Measurements from ENCODE around the gene GMDS. TPM values are rescaled to one million over a fixed set of nuclear protein-coding genes. Genes with fewer than 3 reads are reported as not detected.

Gene GMDS
- total and polyA plus RNA-seq, 9 donors, result 6.6 to 20.6 (median 11.0) TPM

GRCh38 chr6:1901556-1901955 lies 343.8 kb downstream of the GMDS start:
- no peak for TF ChIP-seq CTCF (IDR thresholded peaks at IDR 0.05)
- no peak for TF ChIP-seq POLR2A (IDR thresholded peaks at IDR 0.05)
- TF ChIP-seq EP300 (IDR thresholded peaks at IDR 0.05), result no peak
- intact Hi-C loops (cut with DNase I), result loop anchor here in 1 of 4 donors (10.0 kb wide), 1 partner anchor 297 kb away; the partner anchor contains the start of gene FOXC1
- no peak for DNase-seq
- 70 to 83% (median 78%) methylated on average over 1 of the region's 1 CpG for WGBS, 3 donors
- no peak overlapping the region for H3K27ac ChIP-seq
- H3K9me3 ChIP-seq, result no peaks in the 10 kb centered on the region
- H3K36me3 ChIP-seq, result no peaks in the 10 kb centered on the region
- H3K27me3 ChIP-seq, result no peaks in the 10 kb centered on the region
- peaks cover 9% of the 10 kb centered on the region for H3K4me1 ChIP-seq (ENCODE audit: insufficient read depth)
- no peak overlapping the region for H3K4me3 ChIP-seq

GRCh38 chr6:1896897-1897296 lies 348.5 kb downstream of the GMDS start:
- intact Hi-C loops (cut with DNase I), result no loop called here
- H3K4me1 ChIP-seq (ENCODE audit: insufficient read depth), result peaks cover 4% of the 10 kb centered on the region
- WGBS, 3 donors, result 95 to 99% (median 96%) methylated on average over 5 of the region's 5 CpGs

GRCh38 chr6:1895721-1896120 lies 349.7 kb downstream of the GMDS start:
- intact Hi-C loops (cut with DNase I), result no loop called here
- Histone ChIP-seq H3K27ac (no peak overlapping the region), H3K4me1 (ENCODE audit: insufficient read depth) (peaks cover 4% of the 10 kb centered on the region), H3K27me3 (no peaks in the 10 kb centered on the region), H3K4me3 (no peak overlapping the region), H3K36me3 (no peaks in the 10 kb centered on the region), H3K9me3 (no peaks in the 10 kb centered on the region)
- TF ChIP-seq EP300 (IDR thresholded peaks at IDR 0.05) (no peak), POLR2A (IDR thresholded peaks at IDR 0.05) (no peak), CTCF (IDR thresholded peaks at IDR 0.05) (no peak)
- DNase-seq, result no peak
- 84 to 93% (median 93%) methylated on average over 3 of the region's 3 CpGs for WGBS, 3 donors

More at GRCh38 chr6:1896897-1897296, 348.5 kb downstream of the GMDS start:
- TF ChIP-seq EP300 (IDR thresholded peaks at IDR 0.05) (no peak), CTCF (IDR thresholded peaks at IDR 0.05) (no peak), POLR2A (IDR thresholded peaks at IDR 0.05) (no peak)
- no peaks in the 10 kb centered on the region for H3K36me3 ChIP-seq
- no peaks in the 10 kb centered on the region for H3K27me3 ChIP-seq
- no peak overlapping the region for H3K4me3 ChIP-seq
- no peak overlapping the region for H3K27ac ChIP-seq
- no peaks in the 10 kb centered on the region for H3K9me3 ChIP-seq
- DNase-seq, result no peak

- intact Hi-C loops (cut with DNase I), result no loop called here
- no peak for DNase-seq
Measured at GRCh38 chr6:1894954-1895353, 350.5 kb downstream of the GMDS start.

More at GRCh38 chr6:1894954-1895353, 350.5 kb downstream of the GMDS start:
- no peak overlapping the region for H3K4me3 ChIP-seq
- no peaks in the 10 kb centered on the region for H3K9me3 ChIP-seq
- WGBS, 3 donors, result 81 to 88% (median 83%) methylated on average over 6 of the region's 6 CpGs
- H3K36me3 ChIP-seq, result no peaks in the 10 kb centered on the region
- H3K4me1 ChIP-seq (ENCODE audit: insufficient read depth), result peaks cover 4% of the 10 kb centered on the region
- H3K27ac ChIP-seq, result no peak overlapping the region
- H3K27me3 ChIP-seq, result no peaks in the 10 kb centered on the region
- TF ChIP-seq POLR2A (IDR thresholded peaks at IDR 0.05) (no peak), CTCF (IDR thresholded peaks at IDR 0.05) (no peak), EP300 (IDR thresholded peaks at IDR 0.05) (no peak)

Measured in ovary (tissue), 9 donors.